GM10248 (cell line): ENCODE data around the gene ABCC6.
"Not testable (repeated sequence)": the region's sequence is repeated elsewhere in the genome, so short reads cannot be mapped to it uniquely, and the experiment has no call there.

Experiments used
- CTCF ChIA-PET: fragments of 300-600 bp; sonication (Branson Sonifier 250); formaldehyde crosslinking; extraction: SDS; loops from one replicate; lab custom pipeline; 2021; ENCODE audit warnings: antibody characterized with exemption; lab: Yijun Ruan, JAX
- POLR2A ChIA-PET: fragments of 350-650 bp; sonication (Branson Sonifier 250); formaldehyde crosslinking; extraction: SDS; loops from one replicate; lab custom pipeline; 2020; ENCODE audit warnings: antibody characterized with exemption; lab: Yijun Ruan, JAX
- DNase-seq: peaks from one replicate; pipeline ENCODE4 v3.0.0; 2012; ENCODE audit errors: extremely low spot score
- TF ChIP-seq, protein P1 (sequence below): IDR thresholded peaks from 2 replicates; pipeline ENCODE4 v1.5.1; 2012; ENCODE audit warnings: mild to moderate bottlenecking, low read depth; ENCODE audit errors: extremely low read depth, missing control alignments, control extremely low read depth

Gene ABCC6

DNA sequence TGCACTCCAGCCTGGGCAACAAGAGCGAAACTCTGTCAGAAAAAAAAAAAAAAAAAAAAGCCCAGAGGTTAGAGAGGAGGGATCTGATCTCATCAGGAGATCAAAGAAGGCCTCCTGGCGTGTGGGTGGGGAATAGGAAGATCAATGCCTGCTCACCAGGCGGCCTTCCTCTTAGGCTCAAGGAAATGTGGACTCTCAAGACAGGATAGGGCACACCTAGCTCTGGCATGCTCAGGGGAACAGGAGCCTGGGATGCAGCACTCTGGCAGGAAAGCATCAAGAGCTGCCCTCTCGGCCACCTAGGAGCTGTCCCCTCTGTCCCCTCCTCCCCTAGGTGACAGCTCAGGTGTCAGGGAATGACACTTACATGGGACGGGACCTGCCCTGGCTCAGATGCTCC, 22.9 kb downstream of the ABCC6 start:
- DNase-seq, CTCF ChIA-PET, POLR2A ChIA-PET: not testable (repeated sequence)

DNA sequence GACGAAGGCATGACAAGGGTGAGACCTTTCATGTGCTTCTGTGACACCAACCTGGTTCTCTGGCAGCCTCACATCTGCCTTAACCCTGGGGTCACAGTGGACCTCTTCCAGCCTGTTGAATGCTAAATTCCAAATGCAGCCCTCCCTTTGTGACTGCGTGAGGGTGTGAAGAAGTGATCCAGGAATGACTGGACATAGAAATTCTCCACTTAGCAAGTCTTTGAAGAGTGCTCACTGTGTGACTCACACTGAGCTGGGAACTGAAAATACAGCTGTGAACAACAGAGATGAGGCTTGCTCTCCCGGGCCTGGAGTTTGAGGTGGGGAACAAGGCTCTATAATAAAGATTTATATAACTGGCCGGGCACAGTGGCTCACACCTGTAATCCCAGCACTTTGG, 23.9 kb downstream of the ABCC6 start:
- DNase-seq, POLR2A ChIA-PET, CTCF ChIA-PET: not testable (repeated sequence)

DNA sequence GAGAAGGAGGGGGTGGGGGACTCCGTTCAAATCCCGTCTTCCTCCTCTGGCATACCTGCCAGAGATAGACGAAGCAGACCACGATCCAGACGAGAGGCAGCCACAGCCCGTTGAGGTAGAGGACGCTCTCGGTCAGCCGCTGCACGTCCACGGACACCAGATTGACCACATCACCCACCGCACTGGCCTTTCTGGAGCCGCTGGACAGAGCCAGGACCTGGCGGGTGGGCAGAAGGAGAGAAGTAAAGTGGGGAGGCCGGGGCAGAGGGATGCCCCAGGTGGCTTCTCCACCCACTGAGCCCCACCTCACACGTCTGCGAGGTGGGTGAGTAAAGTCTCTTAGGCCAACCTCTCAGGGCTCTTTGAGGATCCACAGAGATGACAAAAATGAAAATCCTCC, 25.3 kb downstream of the ABCC6 start:
- TF ChIP-seq, protein P1, sequence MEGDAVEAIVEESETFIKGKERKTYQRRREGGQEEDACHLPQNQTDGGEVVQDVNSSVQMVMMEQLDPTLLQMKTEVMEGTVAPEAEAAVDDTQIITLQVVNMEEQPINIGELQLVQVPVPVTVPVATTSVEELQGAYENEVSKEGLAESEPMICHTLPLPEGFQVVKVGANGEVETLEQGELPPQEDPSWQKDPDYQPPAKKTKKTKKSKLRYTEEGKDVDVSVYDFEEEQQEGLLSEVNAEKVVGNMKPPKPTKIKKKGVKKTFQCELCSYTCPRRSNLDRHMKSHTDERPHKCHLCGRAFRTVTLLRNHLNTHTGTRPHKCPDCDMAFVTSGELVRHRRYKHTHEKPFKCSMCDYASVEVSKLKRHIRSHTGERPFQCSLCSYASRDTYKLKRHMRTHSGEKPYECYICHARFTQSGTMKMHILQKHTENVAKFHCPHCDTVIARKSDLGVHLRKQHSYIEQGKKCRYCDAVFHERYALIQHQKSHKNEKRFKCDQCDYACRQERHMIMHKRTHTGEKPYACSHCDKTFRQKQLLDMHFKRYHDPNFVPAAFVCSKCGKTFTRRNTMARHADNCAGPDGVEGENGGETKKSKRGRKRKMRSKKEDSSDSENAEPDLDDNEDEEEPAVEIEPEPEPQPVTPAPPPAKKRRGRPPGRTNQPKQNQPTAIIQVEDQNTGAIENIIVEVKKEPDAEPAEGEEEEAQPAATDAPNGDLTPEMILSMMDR, result no peak
- POLR2A ChIA-PET, result no interaction called here
- no peak for DNase-seq
- CTCF ChIA-PET, result no interaction called here

DNA sequence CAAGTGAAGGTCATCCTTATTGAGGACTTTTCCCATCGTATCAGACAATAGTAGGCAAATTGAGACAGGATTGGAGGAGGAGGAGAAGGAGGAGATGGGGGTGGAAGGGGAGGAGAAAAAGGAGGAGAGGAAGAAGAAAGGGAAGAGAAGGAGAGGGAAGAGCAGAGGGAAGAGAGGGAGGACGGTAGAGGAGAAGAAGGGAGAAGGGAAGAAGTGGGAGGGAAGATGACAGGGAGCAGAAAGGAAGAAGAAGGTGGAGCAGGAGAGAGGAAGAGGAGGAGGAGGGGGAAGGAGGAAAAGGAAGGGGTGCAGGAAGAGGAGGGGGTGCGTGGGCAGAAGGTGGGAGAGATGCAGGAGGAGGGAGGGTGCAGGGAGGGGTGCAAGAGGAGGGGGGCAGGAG, 26.0 kb downstream of the ABCC6 start:
- TF ChIP-seq, protein P1, result no peak
- no peak for DNase-seq
- POLR2A ChIA-PET, result no interaction called here
- CTCF ChIA-PET, result no interaction called here

DNA sequence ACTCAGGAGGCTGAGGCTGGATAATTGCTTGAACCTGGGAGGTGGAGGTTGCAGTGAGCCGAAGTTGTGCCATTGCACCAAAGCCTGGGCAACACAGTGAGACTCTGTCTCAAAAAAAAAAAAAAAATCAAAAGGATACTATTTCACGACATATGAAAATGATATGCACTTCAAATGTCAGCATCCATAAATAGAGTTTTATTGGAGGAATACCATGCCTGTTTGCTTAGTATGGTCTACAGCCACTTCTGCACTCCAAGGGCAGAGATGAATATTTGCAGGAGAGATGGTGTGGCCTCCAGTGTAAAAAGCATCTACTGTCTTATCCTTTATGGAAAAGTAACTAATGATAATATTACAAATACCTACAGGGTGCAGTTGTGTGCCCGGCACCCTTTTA, 27.2 kb downstream of the ABCC6 start:
- CTCF ChIA-PET, result no interaction called here
- DNase-seq, result no peak

DNA sequence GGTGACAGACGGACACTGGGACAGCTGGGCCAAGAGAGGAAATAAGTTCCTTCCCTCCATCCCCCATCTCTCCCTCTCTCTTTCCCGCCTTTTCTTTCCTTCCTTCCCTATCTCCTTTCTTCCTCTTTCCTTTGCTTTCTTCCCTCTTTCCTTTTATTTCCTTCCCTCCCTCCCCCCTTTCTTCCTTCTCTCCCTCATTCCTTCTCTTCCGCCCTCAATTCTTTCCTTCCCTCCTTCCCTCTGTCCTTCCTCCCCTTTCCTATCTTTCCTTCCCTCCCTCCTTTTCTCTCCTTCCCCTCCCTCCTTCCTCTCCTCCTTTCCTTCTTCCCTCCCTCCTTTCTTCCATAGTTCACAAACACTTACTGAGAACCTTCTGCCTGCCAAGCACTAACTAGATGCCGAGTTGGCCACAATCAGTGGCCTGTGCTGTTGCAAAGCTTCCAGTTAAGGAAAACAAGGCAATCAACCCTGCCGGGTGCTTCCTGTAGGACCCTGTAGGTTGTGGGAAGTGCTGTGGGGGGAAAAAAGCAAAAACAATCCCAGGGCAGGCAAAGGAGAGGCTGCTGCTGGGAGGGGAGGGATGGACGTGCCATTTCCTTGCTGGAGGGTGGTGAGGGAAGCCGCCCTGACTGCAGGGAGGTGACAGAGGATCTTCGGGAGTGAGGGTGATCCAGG, 31.7 kb downstream of the ABCC6 start:
- CTCF ChIA-PET, result no interaction called here
- TF ChIP-seq, protein P1, result no peak

More for the DNA sequence above, 27.2 kb downstream of the ABCC6 start:
- TF ChIP-seq, protein P1, result no peak
- POLR2A ChIA-PET, result no interaction called here

DNA sequence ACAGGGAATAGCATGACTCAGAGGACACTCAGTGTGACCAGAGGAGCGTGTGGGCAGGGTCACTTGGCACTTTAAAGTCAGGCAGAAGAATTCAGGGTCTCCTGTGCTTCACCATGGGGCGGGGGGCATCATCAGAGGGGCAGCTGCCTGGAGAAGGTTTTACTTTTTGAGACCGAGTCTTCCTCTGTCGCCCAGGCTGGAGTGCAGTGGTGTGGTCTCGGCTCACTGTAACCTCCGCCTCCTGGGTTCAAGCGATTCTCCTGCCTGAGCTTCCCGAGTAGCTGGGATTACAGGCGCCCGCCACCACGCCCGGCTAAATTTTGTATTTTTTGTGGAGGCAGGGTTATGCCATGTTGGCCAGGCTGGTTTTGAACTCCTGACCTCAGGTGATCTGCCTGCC, 32.3 kb downstream of the ABCC6 start:
- POLR2A ChIA-PET, DNase-seq, CTCF ChIA-PET: not testable (repeated sequence)

More for the DNA sequence above, 31.7 kb downstream of the ABCC6 start:
- POLR2A ChIA-PET, result no interaction called here
- DNase-seq, result no peak

DNA sequence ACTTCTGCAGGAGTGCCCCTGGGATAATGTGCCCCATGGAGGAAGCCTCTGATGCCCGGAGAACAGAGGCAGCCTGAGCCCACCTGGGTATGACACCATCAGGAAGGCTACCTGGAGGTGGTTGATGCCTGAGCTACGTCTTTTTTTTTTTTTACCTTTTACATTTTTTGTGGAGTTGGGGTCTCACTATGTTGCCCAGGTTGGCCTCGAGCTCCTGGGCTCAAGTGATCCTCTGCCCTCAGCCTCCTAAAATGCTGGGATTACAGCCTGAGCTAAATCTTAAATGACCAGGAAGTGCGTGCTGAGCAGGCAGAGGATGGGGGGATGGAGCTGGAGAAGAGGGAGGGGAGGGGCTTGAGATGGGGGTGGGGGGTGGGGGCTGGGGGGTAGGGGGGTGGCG, 32.7 kb downstream of the ABCC6 start:
- CTCF ChIA-PET, result no interaction called here
- POLR2A ChIA-PET, result no interaction called here
- no peak for DNase-seq
- TF ChIP-seq, protein P1, result no peak
